Right atrium auricular region (tissue), 2 donors: Measurements from ENCODE around the gene MAT2A. TPM values are rescaled to one million over a fixed set of nuclear protein-coding genes. Genes with fewer than 3 reads are reported as not detected.
"Not testable (repeated sequence)": the region's sequence is repeated elsewhere in the genome, so short reads cannot be mapped to it uniquely, and the experiment has no call there.

Experiments used
- DNase-seq: peaks from one replicate; pipeline ENCODE4 v3.0.0-alpha.2; 2019; ENCODE audit warnings: low spot score
- H3K27ac ChIP-seq, 2 donors: fragments of 200-600 bp; sonication (generic); 1 replicate in 1 of 2; 2 replicates in 1 of 2; pipeline ENCODE4 v1.5.1; 2016 to 2019
- H3K27me3 ChIP-seq, 2 donors: fragments of 200-600 bp; sonication (generic); one replicate each; pipeline versions ENCODE4 v1.5.1 to v1.6.0; 2017 to 2019
- H3K36me3 ChIP-seq: fragments of 200-600 bp; sonication (generic); one replicate; pipeline ENCODE4 v1.5.1; 2016
- H3K4me1 ChIP-seq, 2 donors: fragments of 200-600 bp; sonication (generic); one replicate each; pipeline versions ENCODE4 v1.5.1 to v1.6.0; 2017 to 2019
- H3K4me3 ChIP-seq, 2 donors: fragments of 200-600 bp; sonication (generic); 1 replicate in 1 of 2; 2 replicates in 1 of 2; pipeline ENCODE4 v1.5.1; 2017 to 2019; ENCODE audit warnings: mild to moderate bottlenecking in 1 of 2, moderate library complexity in 1 of 2
- H3K9me3 ChIP-seq, 2 donors: fragments of 200-600 bp; sonication (generic); one replicate each; pipeline ENCODE4 v1.5.1; 2019
- total RNA-seq, 2 donors: library from RNA; depleted of rRNA; stranded (reverse); fragments of >200 nt; gene quantifications; one replicate each; pipeline ENCODE4 v1.1.0, GENCODE V29; 2016
- TF ChIP-seq, protein P1 (sequence below), 2 donors: fragments of 200-600 bp; sonication (generic); IDR thresholded peaks; one replicate each; pipeline ENCODE4 v1.5.1; 2019; ENCODE audit warnings: antibody characterized with exemption in 2 of 2

Gene MAT2A
- total RNA-seq, 2 donors from 2014 or later: 95.6 to 101 TPM

DNA sequence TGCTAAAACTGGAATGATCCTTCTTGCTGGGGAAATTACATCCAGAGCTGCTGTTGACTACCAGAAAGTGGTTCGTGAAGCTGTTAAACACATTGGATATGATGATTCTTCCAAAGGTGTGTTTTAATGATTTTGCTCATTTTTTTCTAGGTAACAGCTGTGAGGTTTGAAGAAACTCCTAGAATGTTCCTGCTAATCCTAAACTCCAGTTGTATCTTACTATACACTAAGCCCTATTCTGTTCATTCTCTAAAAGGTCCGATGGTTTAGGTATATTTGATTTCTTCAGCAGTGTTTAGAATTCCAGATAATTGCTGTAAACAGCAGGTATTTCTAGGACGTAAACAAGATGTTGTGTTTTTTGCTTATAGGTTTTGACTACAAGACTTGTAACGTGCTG lies 2.3 kb downstream of the MAT2A start:
- peaks cover 59% of the 10 kb centered on the region for H3K36me3 ChIP-seq
- no peaks in the 10 kb centered on the region for H3K27me3 ChIP-seq
- H3K4me3 ChIP-seq: peak overlapping the region; percentile 87 to 98
- DNase-seq: no peak
- H3K9me3 ChIP-seq: no peaks in the 10 kb centered on the region
- H3K27ac ChIP-seq: peak overlapping the region; percentile 99
- TF ChIP-seq, protein P1, sequence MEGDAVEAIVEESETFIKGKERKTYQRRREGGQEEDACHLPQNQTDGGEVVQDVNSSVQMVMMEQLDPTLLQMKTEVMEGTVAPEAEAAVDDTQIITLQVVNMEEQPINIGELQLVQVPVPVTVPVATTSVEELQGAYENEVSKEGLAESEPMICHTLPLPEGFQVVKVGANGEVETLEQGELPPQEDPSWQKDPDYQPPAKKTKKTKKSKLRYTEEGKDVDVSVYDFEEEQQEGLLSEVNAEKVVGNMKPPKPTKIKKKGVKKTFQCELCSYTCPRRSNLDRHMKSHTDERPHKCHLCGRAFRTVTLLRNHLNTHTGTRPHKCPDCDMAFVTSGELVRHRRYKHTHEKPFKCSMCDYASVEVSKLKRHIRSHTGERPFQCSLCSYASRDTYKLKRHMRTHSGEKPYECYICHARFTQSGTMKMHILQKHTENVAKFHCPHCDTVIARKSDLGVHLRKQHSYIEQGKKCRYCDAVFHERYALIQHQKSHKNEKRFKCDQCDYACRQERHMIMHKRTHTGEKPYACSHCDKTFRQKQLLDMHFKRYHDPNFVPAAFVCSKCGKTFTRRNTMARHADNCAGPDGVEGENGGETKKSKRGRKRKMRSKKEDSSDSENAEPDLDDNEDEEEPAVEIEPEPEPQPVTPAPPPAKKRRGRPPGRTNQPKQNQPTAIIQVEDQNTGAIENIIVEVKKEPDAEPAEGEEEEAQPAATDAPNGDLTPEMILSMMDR (IDR thresholded peaks at IDR 0.05): no peak
- peaks cover 3 to 50% of the 10 kb centered on the region in 2 donors for H3K4me1 ChIP-seq

DNA sequence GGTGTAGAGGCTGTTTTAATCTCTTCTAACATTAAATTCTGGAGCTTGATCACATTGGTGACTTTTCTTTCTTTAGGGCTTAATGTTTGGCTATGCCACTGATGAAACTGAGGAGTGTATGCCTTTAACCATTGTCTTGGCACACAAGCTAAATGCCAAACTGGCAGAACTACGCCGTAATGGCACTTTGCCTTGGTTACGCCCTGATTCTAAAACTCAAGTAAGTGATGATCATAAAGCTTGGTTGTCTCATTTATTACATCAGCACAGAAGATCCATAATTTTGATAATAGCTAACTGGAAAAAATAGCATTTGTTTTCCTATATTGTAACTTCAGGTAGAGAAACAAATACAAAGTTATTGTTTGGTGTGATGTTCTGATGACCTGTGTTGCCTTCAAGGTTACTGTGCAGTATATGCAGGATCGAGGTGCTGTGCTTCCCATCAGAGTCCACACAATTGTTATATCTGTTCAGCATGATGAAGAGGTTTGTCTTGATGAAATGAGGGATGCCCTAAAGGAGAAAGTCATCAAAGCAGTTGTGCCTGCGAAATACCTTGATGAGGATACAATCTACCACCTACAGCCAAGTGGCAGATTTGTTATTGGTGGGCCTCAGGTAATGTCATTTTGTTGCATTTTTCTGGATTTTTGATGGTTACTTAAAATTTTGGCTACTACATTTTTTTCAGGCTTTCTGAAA lies 2.9 kb downstream of the MAT2A start:
- Histone ChIP-seq H3K4me1 (peaks cover 3 to 48% of the 10 kb centered on the region in 2 donors), H3K9me3 (no peaks in the 10 kb centered on the region), H3K36me3 (peaks cover 60% of the 10 kb centered on the region), H3K27me3 (no peaks in the 10 kb centered on the region), H3K27ac (peak overlapping the region; percentile 99), H3K4me3 (peak overlapping the region; percentile 87 to 98)
- no peak for DNase-seq
- TF ChIP-seq, protein P1 (IDR thresholded peaks at IDR 0.05): no peak

DNA sequence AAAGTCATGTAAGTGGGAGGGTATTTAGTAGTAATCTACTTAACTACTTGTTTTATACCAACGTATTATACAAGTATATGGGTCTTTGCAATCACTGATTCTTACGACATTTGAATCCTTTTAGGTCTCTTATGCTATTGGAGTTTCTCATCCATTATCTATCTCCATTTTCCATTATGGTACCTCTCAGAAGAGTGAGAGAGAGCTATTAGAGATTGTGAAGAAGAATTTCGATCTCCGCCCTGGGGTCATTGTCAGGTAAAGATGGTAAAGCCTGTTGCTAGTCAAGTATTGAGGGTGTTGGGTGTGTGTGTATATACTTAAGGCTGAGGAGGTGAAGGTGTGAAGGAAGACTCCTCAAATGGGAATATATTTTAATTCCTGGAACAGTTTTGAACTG lies 3.8 kb downstream of the MAT2A start:
- no peak overlapping the region for H3K4me3 ChIP-seq

DNA sequence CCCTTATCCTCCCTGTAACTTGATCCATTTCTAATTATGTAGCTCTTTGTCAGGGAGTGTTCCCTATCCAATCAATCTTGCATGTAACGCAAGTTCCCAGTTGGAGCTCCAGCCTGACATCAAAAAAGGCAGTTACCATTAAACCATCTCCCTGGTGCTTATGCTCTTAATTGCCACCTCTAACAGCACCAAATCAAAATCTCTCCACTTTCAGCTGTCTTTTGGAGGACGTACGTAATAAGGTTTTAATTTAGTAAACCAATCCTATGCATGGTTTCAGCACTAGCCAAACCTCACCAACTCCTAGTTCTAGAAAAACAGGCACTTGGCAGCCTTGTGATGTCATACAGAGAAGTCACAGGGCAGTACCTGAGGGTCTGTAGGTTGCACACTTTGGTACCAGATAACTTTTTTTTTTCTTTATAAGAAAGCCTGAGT lies 5.3 kb downstream of the MAT2A start:
- H3K27me3 ChIP-seq, DNase-seq, H3K4me3 ChIP-seq, H3K9me3 ChIP-seq: not testable (repeated sequence)
- peak overlapping the region; percentile 6 to 20 for H3K27ac ChIP-seq
- peaks cover 64% of the 10 kb centered on the region for H3K36me3 ChIP-seq
- H3K4me1 ChIP-seq: peaks cover 3 to 41% of the 10 kb centered on the region in 2 donors

More for the DNA sequence above, 3.8 kb downstream of the MAT2A start:
- Histone ChIP-seq H3K9me3 (no peaks in the 10 kb centered on the region), H3K27me3 (no peaks in the 10 kb centered on the region), H3K36me3 (peaks cover 64% of the 10 kb centered on the region), H3K27ac (peak overlapping the region; percentile 6 to 99), H3K4me1 (peaks cover 3 to 41% of the 10 kb centered on the region in 2 donors)
- TF ChIP-seq, protein P1 (IDR thresholded peaks at IDR 0.05): no peak
- no peak for DNase-seq

DNA sequence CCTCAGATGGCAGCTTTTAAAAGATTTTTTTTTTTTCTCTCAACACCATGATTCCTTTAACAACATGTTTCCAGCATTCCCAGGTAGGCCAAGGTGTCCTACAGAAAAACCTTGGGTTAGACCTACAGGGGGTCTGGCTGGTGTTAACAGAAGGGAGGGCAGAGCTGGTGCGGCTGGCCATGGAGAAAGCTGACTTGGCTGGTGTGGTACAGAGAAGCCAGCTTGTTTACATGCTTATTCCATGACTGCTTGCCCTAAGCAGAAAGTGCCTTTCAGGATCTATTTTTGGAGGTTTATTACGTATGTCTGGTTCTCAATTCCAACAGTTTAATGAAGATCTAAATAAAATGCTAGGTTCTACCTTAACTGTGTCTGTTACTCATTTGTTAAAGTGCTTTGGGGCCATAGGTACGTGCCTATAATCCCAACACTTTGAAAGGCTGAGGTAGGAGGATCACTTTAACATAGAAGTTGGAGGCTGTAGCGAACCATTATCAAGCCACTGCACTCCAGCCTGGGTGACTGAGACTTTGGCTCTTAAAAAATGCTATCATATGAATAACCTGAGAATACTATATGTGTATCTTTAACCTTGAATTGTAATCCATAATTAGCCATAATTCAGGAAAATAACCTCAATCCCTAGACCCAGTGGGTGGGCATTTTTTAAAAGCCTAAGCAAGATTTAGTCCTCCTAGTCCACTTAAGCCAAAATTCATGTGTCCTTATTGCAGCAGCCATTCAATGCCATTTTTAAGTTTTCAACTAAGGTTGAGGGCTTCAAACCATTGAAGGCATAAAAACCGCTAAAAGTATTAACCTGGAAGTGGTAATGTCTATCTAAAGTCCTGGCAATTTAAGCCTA lies 6.2 kb downstream of the MAT2A start:
- Histone ChIP-seq H3K4me1 (peaks cover 3 to 41% of the 10 kb centered on the region in 2 donors), H3K36me3 (peaks cover 73% of the 10 kb centered on the region), H3K27ac (peak overlapping the region; percentile 6 to 29)
- not testable (repeated sequence) for DNase-seq, H3K27me3 ChIP-seq, H3K9me3 ChIP-seq, H3K4me3 ChIP-seq

DNA sequence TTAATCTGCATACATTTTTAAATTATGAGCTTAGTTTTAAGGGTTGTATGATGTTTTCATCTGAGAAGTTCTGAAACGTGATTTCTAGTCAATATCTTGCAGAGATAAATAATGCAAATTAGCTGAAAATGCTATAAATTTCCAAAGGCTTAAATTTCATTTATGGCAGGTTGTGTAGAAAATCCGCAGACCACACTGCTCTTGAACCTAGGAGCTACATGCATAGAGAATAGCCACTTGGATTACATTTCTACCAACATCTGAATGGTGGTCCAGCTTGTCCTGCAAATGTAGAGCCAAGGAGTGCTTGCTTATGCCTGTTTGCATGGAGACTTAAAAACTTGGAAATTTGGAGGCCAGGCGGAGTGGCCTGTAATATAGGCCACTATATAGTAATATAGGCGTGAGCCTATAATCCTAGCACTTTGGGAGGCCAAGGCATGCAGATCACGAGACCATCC lies 6.8 kb downstream of the MAT2A start:
- Histone ChIP-seq H3K27ac (no peak overlapping the region), H3K36me3 (peaks cover 75% of the 10 kb centered on the region), H3K4me1 (peaks cover 3 to 34% of the 10 kb centered on the region in 2 donors), H3K9me3 (no peaks in the 10 kb centered on the region), H3K27me3 (no peaks in the 10 kb centered on the region), H3K4me3 (no peak overlapping the region)
- DNase-seq: no peak
- TF ChIP-seq, protein P1 (IDR thresholded peaks at IDR 0.05): no peak
